ENCODE measurements around the gene PKD2. TPM values are rescaled to one million over a fixed set of nuclear protein-coding genes. Genes with fewer than 3 reads are reported as not detected.

Gene PKD2
- total RNA-seq, 1 donor, result 161 TPM

GRCh38 chr4:88097301-88097700 is 89.9 kb downstream of the PKD2 start:
- DNase-seq (ENCODE audit: low read depth), result peak; percentile 76
- no peak for TF ChIP-seq CTCF (IDR thresholded peaks at IDR 0.05; ENCODE audit: insufficient read depth, low read depth, low read length)
- H3K4me3 ChIP-seq (ENCODE audit: low read depth, low read length), result no peak overlapping the region

GRCh38 chr4:88097781-88098180 is 90.3 kb downstream of the PKD2 start:
- DNase-seq (ENCODE audit: low read depth), result no peak
- TF ChIP-seq CTCF (IDR thresholded peaks at IDR 0.05; ENCODE audit: insufficient read depth, low read depth, low read length), result no peak
- H3K4me3 ChIP-seq (ENCODE audit: low read depth, low read length), result no peak overlapping the region

- TF ChIP-seq CTCF (IDR thresholded peaks at IDR 0.05; ENCODE audit: insufficient read depth, low read depth, low read length), result no peak
- DNase-seq (ENCODE audit: low read depth), result no peak
- H3K4me3 ChIP-seq (ENCODE audit: low read depth, low read length), result no peak overlapping the region
Measured at GRCh38 chr4:88098993-88099752, 91.7 kb downstream of the PKD2 start.

- no peak for TF ChIP-seq CTCF (IDR thresholded peaks at IDR 0.05; ENCODE audit: insufficient read depth, low read depth, low read length)
- DNase-seq (ENCODE audit: low read depth), result no peak
Measured at GRCh38 chr4:88101165-88101564, 93.7 kb downstream of the PKD2 start.

GRCh38 chr4:88102026-88102425 is 94.6 kb downstream of the PKD2 start:
- no peak for DNase-seq (ENCODE audit: low read depth)
- H3K4me3 ChIP-seq (ENCODE audit: low read depth, low read length), result no peak overlapping the region
- TF ChIP-seq CTCF (IDR thresholded peaks at IDR 0.05; ENCODE audit: insufficient read depth, low read depth, low read length), result no peak

More at GRCh38 chr4:88101165-88101564, 93.7 kb downstream of the PKD2 start:
- no peak overlapping the region for H3K4me3 ChIP-seq (ENCODE audit: low read depth, low read length)

- TF ChIP-seq CTCF (IDR thresholded peaks at IDR 0.05; ENCODE audit: insufficient read depth, low read depth, low read length), result no peak
- peak; percentile 69 for DNase-seq (ENCODE audit: low read depth)
Measured at GRCh38 chr4:88104902-88105610, 97.6 kb downstream of the PKD2 start.

More at GRCh38 chr4:88104902-88105610, 97.6 kb downstream of the PKD2 start:
- H3K4me3 ChIP-seq (ENCODE audit: low read depth, low read length), result no peak overlapping the region

All from fibroblast of villous mesenchyme (primary cell).